Kidney epithelial cell (primary cell): ENCODE measurements around the gene MYO10. TPM values are rescaled to one million over a fixed set of nuclear protein-coding genes. Genes with fewer than 3 reads are reported as not detected.

Experiments
- DNase-seq: peaks from one replicate; pipeline ENCODE4 v3.0.0-alpha.2; 2010; ENCODE audit warnings: low read depth
- H3K27me3 ChIP-seq: 2 replicates; pipeline ENCODE4 v1.6.0; 2011; ENCODE audit warnings: low read length; ENCODE audit not compliant: control insufficient read depth, insufficient read depth
- H3K36me3 ChIP-seq: 2 replicates; pipeline ENCODE4 v1.5.1; 2011; ENCODE audit warnings: low read length; ENCODE audit not compliant: control insufficient read depth, insufficient read depth
- H3K4me3 ChIP-seq: 2 replicates; pipeline ENCODE4 v1.5.1; 2011; ENCODE audit warnings: low read depth, mild to moderate bottlenecking, control low read depth, low read length
- total RNA-seq: library from RNA; depleted of rRNA; stranded (reverse); fragments of >200 nt; gene quantifications from 2 replicates; pipeline ENCODE4 v1.2.3, GENCODE V29; 2015
- TF ChIP-seq, protein P1 (sequence below): IDR thresholded peaks from 2 replicates; pipeline ENCODE4 v1.5.1; 2011; ENCODE audit warnings: mild to moderate bottlenecking, moderate library complexity, low read length, control low read depth, inconsistent platforms; ENCODE audit not compliant: insufficient read depth, poor library complexity, severe bottlenecking

The MYO10 gene
- total RNA-seq, 1 donor from 2014 or later, result 80.3 TPM

DNA sequence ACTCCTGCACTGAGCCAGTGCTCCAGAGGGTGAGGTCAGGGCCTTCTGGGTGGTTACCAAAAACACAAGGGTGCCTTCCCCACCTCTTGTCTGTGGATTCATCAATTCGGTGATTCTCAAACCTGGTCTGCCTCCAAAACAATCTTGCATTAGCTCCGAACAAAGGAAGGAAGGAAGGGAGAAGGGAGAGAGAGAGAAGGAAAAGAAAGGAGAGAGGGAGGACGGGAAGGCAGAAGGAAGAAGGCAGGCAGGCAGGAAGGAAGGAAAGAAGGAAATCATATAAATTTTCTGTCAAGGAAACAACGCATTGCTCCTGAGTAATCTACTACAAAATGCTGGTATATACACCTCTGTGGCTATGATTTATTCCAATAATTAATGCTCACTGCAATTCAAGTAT lies 39.3 kb downstream of the MYO10 start:
- TF ChIP-seq, protein P1, sequence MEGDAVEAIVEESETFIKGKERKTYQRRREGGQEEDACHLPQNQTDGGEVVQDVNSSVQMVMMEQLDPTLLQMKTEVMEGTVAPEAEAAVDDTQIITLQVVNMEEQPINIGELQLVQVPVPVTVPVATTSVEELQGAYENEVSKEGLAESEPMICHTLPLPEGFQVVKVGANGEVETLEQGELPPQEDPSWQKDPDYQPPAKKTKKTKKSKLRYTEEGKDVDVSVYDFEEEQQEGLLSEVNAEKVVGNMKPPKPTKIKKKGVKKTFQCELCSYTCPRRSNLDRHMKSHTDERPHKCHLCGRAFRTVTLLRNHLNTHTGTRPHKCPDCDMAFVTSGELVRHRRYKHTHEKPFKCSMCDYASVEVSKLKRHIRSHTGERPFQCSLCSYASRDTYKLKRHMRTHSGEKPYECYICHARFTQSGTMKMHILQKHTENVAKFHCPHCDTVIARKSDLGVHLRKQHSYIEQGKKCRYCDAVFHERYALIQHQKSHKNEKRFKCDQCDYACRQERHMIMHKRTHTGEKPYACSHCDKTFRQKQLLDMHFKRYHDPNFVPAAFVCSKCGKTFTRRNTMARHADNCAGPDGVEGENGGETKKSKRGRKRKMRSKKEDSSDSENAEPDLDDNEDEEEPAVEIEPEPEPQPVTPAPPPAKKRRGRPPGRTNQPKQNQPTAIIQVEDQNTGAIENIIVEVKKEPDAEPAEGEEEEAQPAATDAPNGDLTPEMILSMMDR, result no peak
- Histone ChIP-seq H3K4me3 (no peak overlapping the region), H3K27me3 (no peaks in the 10 kb centered on the region), H3K36me3 (no peaks in the 10 kb centered on the region)
- DNase-seq, result no peak

DNA sequence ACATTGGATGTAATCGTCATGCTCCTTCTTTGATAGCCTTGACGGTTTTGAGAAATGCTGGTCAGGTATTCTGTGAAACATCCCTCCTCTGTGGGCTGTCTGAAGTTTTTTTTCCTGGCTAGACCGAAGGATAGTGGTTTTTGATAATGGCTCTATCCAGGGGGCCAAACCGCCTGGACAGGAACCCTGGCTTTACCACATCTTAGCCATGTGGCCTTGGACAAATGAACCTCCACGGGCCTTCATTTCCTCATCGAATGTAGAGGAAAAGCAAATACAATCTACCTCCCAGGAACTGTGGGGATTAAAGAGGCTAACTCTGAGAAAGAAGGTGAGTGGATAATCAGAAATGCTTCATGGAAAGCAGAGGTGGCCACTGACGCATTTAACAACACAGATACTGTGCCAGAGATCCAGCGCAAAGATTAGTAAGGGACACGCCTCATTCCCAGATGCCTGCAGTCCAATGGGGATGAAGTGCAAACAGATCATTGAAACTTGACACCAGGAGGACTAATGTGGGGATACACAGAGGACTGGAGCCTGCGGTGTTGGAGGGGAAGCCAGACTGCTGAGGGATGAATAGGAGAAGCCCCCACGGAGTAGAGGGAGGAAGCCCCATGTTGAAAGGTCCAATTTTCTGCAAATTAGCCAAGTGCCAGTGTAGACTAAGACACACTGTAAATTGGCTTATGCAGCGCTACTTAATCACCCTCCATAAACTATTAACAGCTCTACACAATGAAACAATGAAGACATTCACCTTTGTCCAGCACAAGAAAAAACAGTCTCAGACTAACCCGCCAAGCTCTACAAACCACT lies 41.6 kb downstream of the MYO10 start:
- Histone ChIP-seq H3K36me3 (no peaks in the 10 kb centered on the region), H3K27me3 (no peaks in the 10 kb centered on the region), H3K4me3 (no peak overlapping the region)
- TF ChIP-seq, protein P1, result no peak
- peak; percentile 82 for DNase-seq

DNA sequence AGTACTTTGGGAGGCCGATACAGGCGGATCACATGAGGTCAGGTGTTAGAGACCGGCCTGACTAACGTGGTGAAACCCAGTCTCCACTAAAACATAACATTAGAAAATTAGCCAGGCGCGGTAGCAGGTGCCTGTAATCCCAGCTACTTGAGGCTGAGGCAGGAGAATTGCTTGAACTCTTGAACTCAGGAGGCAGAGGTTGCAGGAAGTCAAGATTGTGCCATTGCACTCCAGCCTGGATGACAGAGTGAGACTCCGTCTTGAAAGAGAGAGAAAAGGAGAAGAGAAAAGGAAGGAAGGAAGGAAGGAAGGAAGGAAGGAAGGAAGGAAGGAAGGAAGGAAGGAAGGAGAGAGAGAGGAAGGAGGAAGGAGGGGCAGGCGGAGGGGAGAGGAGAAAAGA lies 45.1 kb downstream of the MYO10 start:
- Histone ChIP-seq H3K36me3 (no peaks in the 10 kb centered on the region), H3K4me3 (no peak overlapping the region), H3K27me3 (no peaks in the 10 kb centered on the region)
- TF ChIP-seq, protein P1, result no peak
- no peak for DNase-seq

DNA sequence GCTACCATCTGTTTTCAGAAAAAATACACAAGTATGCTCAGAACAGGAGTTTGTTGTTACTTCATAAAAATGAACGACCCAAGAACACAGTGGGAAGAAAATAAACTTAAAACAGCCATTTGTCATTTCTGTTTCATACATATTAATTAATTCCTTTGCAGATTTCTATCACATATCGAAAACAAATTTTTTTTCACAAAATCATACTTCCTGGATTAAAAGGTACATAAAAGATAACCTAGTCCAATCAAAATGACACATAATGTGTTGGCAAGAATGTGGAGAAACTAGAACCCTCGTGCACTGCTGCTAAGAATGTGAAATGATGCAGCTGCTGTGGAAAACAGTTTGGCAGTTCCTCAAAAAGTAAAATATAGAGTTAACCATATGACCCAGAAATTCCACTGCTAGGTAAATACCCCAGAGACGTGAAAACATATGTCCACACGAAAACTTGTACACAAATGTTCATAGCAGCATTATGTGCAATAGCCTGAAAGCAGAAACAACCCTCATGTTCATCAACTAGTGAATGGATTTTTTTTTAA lies 46.0 kb downstream of the MYO10 start:
- H3K36me3 ChIP-seq, result no peaks in the 10 kb centered on the region
- H3K27me3 ChIP-seq, result no peaks in the 10 kb centered on the region
- TF ChIP-seq, protein P1, result no peak
- DNase-seq, result no peak
- no peak overlapping the region for H3K4me3 ChIP-seq

DNA sequence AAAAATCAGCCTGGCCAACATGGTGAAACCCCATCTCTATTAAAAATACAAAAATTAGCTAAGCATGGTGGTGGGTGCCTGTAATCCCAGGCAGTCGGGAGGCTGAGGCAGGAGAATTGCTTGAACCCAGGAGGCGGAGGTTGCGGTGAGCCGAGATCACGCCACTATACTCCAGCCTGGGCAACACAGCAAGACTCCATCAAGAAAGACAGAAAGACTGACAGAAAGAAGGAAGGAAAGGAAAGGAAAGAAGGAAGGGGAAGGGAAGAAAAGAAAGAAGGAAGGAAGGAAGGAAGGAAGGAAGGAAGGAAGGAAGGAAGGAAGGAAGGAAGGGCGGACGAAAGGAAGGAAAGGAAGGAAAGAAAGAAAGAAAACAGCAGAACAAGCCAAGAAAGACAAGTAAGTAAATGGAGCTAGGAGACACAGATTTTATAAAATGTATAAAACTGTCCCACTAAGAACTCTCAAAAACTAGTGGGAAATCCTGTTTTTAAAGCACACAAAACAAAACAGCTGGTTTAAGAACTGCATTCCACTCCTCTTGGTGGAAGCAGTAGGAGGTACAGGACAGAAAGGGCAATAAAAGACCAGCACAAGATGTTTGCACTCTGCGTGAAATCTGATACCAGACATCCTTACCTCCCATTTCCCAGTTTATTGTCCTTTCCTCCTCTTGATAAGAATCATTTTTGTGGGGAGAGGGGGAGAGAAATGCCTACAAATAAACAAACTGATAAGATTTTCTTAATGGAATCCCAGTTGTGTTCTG lies 46.7 kb downstream of the MYO10 start:
- no peaks in the 10 kb centered on the region for H3K27me3 ChIP-seq
- no peak overlapping the region for H3K4me3 ChIP-seq
- H3K36me3 ChIP-seq, result no peaks in the 10 kb centered on the region
- TF ChIP-seq, protein P1, result no peak
- DNase-seq, result no peak
